ENCODE measurements around the gene IL27RA. TPM values are rescaled to one million over a fixed set of nuclear protein-coding genes. Genes with fewer than 3 reads are reported as not detected.

The IL27RA gene
- total RNA-seq = 3.7 and 4.5 TPM in 2 replicates
- 1.6 and 1.8 TPM in 2 replicates for polyA plus RNA-seq
- 1.6 and 1.9 TPM in 2 replicates for polyA plus RNA-seq (2011; cell fraction: cytosol; rRNA removed)
- 0.86 and 1.1 TPM in 2 replicates for polyA plus RNA-seq (2011; cell fraction: nucleus; rRNA removed)
- polyA plus RNA-seq (2012) = 2.1 and 2.4 TPM in 2 replicates
- 1.1 and 1.8 TPM in 2 replicates for polyA minus RNA-seq
- polyA minus RNA-seq (2011; cell fraction: cytosol; rRNA and poly(A)+ RNA removed) = 8.2 TPM
- 0.14 and 0.38 TPM in 2 replicates for polyA minus RNA-seq (2011; cell fraction: nucleus; rRNA and poly(A)+ RNA removed)
- percentile 21 among the genes with signal in this experiment for Bru-seq, nascent RNA
- BruChase-seq, experiment 1, labeled RNA remaining after a 6-hour chase = percentile 26 among the genes with signal in this experiment
- BruChase-seq, experiment 2, labeled RNA remaining after a 2-hour chase = percentile 21 among the genes with signal in this experiment
- long read RNA-seq, transcript IL27RA-201 (14 exons, 2,962 nt) = major isoform, 7 of 10 reads
- long read RNA-seq, partial matches to known transcripts = 2 of 10 reads
- long read RNA-seq, other reads (novel, unspliced or antisense) = 1 of 10 reads

GRCh38 chr19:14031719-14032480 lies at the start of gene IL27RA:
Gene IL27RA, plus strand, starts transcription at chr19:14031762. Its CDS starts 111 bp downstream, at chr19:14031873.
- dilution Hi-C loops (cut with MboI; ENCODE audit: extremely low pct_ligation_motif_present, low sequenced_read_pairs) = no loop called here
- FAIRE-seq = peak; percentile 8

More at GRCh38 chr19:14031719-14032480, at the start of gene IL27RA:
- BruUV-seq (replicated peaks) = no TSS peak
- Histone ChIP-seq H3K79me2 (ENCODE audit: control insufficient read depth, insufficient read depth, low read length) (no peaks in the 10 kb centered on the region), H3K36me3 (ENCODE audit: control insufficient read depth in 2 of 2, extremely low read depth in 1 of 2, insufficient read depth in 2 of 2, low read length in 2 of 2) (no peaks in the 10 kb centered on the region), H3K27ac (ENCODE audit: insufficient read depth, low read depth, low read length) (no peak within 1 kb of the TSS), H3K9me1 (replicated peaks; ENCODE audit: control insufficient read depth, extremely low read depth, insufficient read depth, low read length) (no peaks in the 10 kb centered on the region), H3K4me2 (ENCODE audit: insufficient read depth, low read length) (peak within 1 kb of the TSS; percentile 92), H3K4me1 (ENCODE audit: control insufficient read depth, extremely low read depth, insufficient read depth, low read length) (peaks cover 6% of the 10 kb centered on the region), H4K20me1 (replicated peaks; ENCODE audit: control insufficient read depth, extremely low read depth, insufficient read depth, low read length) (no peaks in the 10 kb centered on the region), H3K27me3 (ENCODE audit: control insufficient read depth in 2 of 2, insufficient read depth in 2 of 2, low read length in 2 of 2) (peaks cover 0 to 7% of the 10 kb centered on the region in 2 experiments), H3K9me3 (replicated peaks; ENCODE audit: control insufficient read depth, insufficient read depth, low read length) (no peaks in the 10 kb centered on the region), H2AFZ (ENCODE audit: low read depth, low read length) (peak within 1 kb of the TSS; percentile 99), H3K9ac (replicated peaks; ENCODE audit: extremely low read depth, insufficient read depth, low read length) (peak within 1 kb of the TSS; percentile 42), H3K4me3 (replicated peaks in 1 of 3; ENCODE audit: insufficient read depth in 1 of 3, low read depth in 1 of 3, low read length in 3 of 3) (peak within 1 kb of the TSS; percentile 58 to 67 (median 61))
- ChIA-PET CTCF (interaction anchor here (0.6 to 3.1 kb wide), 38 partner anchors 8 to 155 kb away, joined by 3 to 29 read pairs (median 4); partner anchors contain the start of genes DCAF15, MISP3, NANOS3 and RFX1), POLR2A (no interaction called here)
- TF ChIP-seq POLR2A (IDR thresholded peaks at IDR 0.05; ENCODE audit: low read depth, low read length) = no peak
- peak; percentile 48 to 77 for TF ChIP-seq CTCF (IDR thresholded peaks at IDR 0.05; ENCODE audit: extremely low read depth in 1 of 2, insufficient read depth in 1 of 2, low read depth in 1 of 2, low read length in 2 of 2)
- no peak for TF ChIP-seq EZH2 (IDR thresholded peaks at IDR 0.05; ENCODE audit: borderline replicate concordance, low read depth, low read length, severe bottlenecking)
- DNase-seq (ENCODE audit: low read depth, low spot score) = peak; percentile 40
- intact Hi-C loops (cut with micrococcal nuclease) = loop anchor here (1.0 to 5.0 kb wide), 5 partner anchors 41 to 152 kb away; partner anchors contain the start of genes BRME1, CC2D1A, DCAF15 and MISP3

Measured in endothelial cell of umbilical vein (primary cell).